Mesenchymal stem cell (in vitro differentiated cells and primary cell): ENCODE data around the gene ZSWIM6.

Experiments used
- DNase-seq: peaks from one replicate; pipeline ENCODE4 v3.0.0-alpha.2; 2013
- H2AFZ ChIP-seq: one replicate; pipeline ENCODE4 v1.6.1; 2013; ENCODE audit warnings: low read depth, mild to moderate bottlenecking, control low read depth, inconsistent platforms, low read length, moderate library complexity
- H2AK5ac ChIP-seq: 2 replicates; pipeline ENCODE4 v1.6.1; 2013; ENCODE audit warnings: low read length, moderate library complexity, mild to moderate bottlenecking, inconsistent platforms; ENCODE audit not compliant: severe bottlenecking
- H2BK120ac ChIP-seq: one replicate; pipeline ENCODE4 v1.6.1; 2013; ENCODE audit warnings: low read depth, mild to moderate bottlenecking, inconsistent platforms, low read length, moderate library complexity
- H2BK12ac ChIP-seq, 2 experiments: one replicate each; pipeline ENCODE4 v1.6.1; 2013; ENCODE audit warnings: inconsistent platforms in 2 of 2, low read length in 2 of 2, mild to moderate bottlenecking in 2 of 2, moderate library complexity in 2 of 2, control low read depth in 1 of 2
- H2BK15ac ChIP-seq: one replicate; pipeline ENCODE4 v1.6.1; 2013; ENCODE audit warnings: mild to moderate bottlenecking, low read depth, inconsistent platforms; ENCODE audit not compliant: poor library complexity, severe bottlenecking
- H2BK5ac ChIP-seq: 2 replicates; pipeline ENCODE4 v1.6.1; 2013; ENCODE audit warnings: low read depth, mild to moderate bottlenecking, low read length, control low read depth, inconsistent platforms; ENCODE audit not compliant: poor library complexity, severe bottlenecking
- H3K14ac ChIP-seq, 2 experiments: one replicate each; pipeline ENCODE4 v1.6.1; 2013; ENCODE audit warnings: inconsistent platforms in 2 of 2, low read length in 2 of 2, control low read depth in 1 of 2, mild to moderate bottlenecking in 1 of 2, moderate library complexity in 1 of 2
- H3K18ac ChIP-seq, 2 experiments: one replicate each; pipeline ENCODE4 v1.6.1; 2013; ENCODE audit warnings: inconsistent platforms in 2 of 2, low read length in 2 of 2, control low read depth in 1 of 2, low read depth in 1 of 2, mild to moderate bottlenecking in 1 of 2
- H3K23ac ChIP-seq, 2 experiments: one replicate each; pipeline ENCODE4 v1.6.1; 2013; ENCODE audit warnings: inconsistent platforms in 2 of 2, low read length in 2 of 2, mild to moderate bottlenecking in 2 of 2, moderate library complexity in 2 of 2, control low read depth in 1 of 2
- H3K27ac ChIP-seq: 2 replicates; pipeline ENCODE4 v1.5.1; 2013; ENCODE audit warnings: mild to moderate bottlenecking, moderate library complexity, low read length, control low read depth, inconsistent platforms; ENCODE audit not compliant: poor library complexity, severe bottlenecking
- H3K27me3 ChIP-seq, 2 experiments: 2 replicates each; pipeline versions ENCODE4 v1.6.1 to v1.7.0; 2013; ENCODE audit warnings: low read length in 2 of 2, mild to moderate bottlenecking in 2 of 2, moderate library complexity in 2 of 2, control low read depth in 1 of 2, inconsistent platforms in 1 of 2; ENCODE audit not compliant: control insufficient read depth in 1 of 2, insufficient read depth in 1 of 2
- H3K36me3 ChIP-seq, 2 experiments: 2 replicates each; pipeline versions ENCODE4 v1.6.1 to v1.7.0; 2013; ENCODE audit warnings: low read length in 2 of 2, control low read depth in 1 of 2, inconsistent platforms in 1 of 2, low read depth in 1 of 2, mild to moderate bottlenecking in 1 of 2; ENCODE audit not compliant: insufficient read depth in 2 of 2, control insufficient read depth in 1 of 2
- H3K4ac ChIP-seq, 2 experiments: one replicate each; pipeline ENCODE4 v1.6.1; 2013; ENCODE audit warnings: inconsistent platforms in 2 of 2, low read length in 2 of 2, mild to moderate bottlenecking in 2 of 2, moderate library complexity in 2 of 2, control low read depth in 1 of 2, low read depth in 1 of 2
- H3K4me1 ChIP-seq: 2 replicates; pipeline ENCODE4 v1.6.1; 2013; ENCODE audit warnings: low read depth, low read length, control low read depth; ENCODE audit not compliant: control insufficient read depth, insufficient read depth
- H3K4me2 ChIP-seq: 2 replicates; pipeline ENCODE4 v1.6.1; 2013; ENCODE audit warnings: low read length, mild to moderate bottlenecking, inconsistent platforms; ENCODE audit not compliant: poor library complexity, severe bottlenecking
- H3K4me3 ChIP-seq, 2 experiments: 2 replicates each; pipeline versions ENCODE4 v1.5.1 to v1.7.0; 2013; ENCODE audit warnings: low read length in 2 of 2, mild to moderate bottlenecking in 2 of 2, control low read depth in 1 of 2, low read depth in 1 of 2; ENCODE audit not compliant: insufficient read depth in 1 of 2
- H3K79me1 ChIP-seq: replicated peaks from 2 replicates; pipeline ENCODE4 v1.6.1; 2013; ENCODE audit warnings: mild to moderate bottlenecking, control low read depth, low read length, inconsistent platforms; ENCODE audit not compliant: poor library complexity, severe bottlenecking
- H3K9ac ChIP-seq: 2 replicates; pipeline ENCODE4 v1.7.0; 2013; ENCODE audit warnings: mild to moderate bottlenecking, low read length, moderate library complexity
- H3K9me3 ChIP-seq: 2 replicates; pipeline ENCODE4 v1.7.0; 2013; ENCODE audit warnings: mild to moderate bottlenecking, low read length; ENCODE audit not compliant: control insufficient read depth
- H4K8ac ChIP-seq: one replicate; pipeline ENCODE4 v1.6.1; 2013; ENCODE audit warnings: inconsistent platforms, mild to moderate bottlenecking, low read length, moderate library complexity
- H4K91ac ChIP-seq: one replicate; pipeline ENCODE4 v1.6.1; 2013; ENCODE audit warnings: mild to moderate bottlenecking, low read length, inconsistent platforms
- WGBS: methylation state at CpG from one replicate; pipeline ENCODE4 v1.1.7; 2013; ENCODE audit warnings: mixed read lengths; 5-methylcytosine and 5-hydroxymethylcytosine counted together

ZSWIM6 gene

GRCh38 chr5:61501971-61502370 is 169.9 kb downstream of the ZSWIM6 start:
- H2BK12ac ChIP-seq = no peak overlapping the region
- H2AK5ac ChIP-seq = no peak overlapping the region
- H4K8ac ChIP-seq = no peak overlapping the region

DNA sequence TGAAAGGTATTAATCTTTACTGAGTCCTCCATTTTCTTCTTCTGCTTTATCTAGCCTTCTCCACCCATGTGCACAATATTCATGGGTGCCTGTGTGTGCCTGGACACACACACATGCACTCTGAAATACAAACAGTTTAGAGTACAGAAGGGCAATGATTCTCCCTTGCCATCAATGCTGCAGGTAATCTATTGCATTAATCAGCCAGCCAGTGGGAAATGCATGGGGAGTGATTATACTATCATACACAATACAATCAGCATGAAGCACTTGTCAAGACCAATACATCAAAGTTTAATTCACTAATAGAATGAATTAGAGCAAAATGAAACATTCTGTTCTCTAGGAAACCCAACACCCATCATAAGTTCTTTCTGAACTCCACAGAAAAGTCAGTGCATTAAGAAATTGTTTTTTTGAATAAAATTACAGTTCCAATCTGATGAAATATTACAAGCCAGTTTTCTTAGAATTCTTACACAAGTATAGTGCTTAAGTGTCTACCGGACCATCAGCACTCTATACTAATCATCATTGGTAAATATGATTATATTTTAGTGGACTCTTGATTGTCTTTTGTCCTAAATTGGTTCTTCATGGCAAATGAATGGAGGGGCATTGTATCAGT is 172.2 kb downstream of the ZSWIM6 start:
- no peak for DNase-seq
- no peak overlapping the region for H4K91ac ChIP-seq
- no peak overlapping the region for H3K27ac ChIP-seq
- no peak overlapping the region for H3K4me3 ChIP-seq
- no peaks in the 10 kb centered on the region for H3K27me3 ChIP-seq
- H3K4ac ChIP-seq = no peak overlapping the region
- no peak overlapping the region for H3K18ac ChIP-seq
- H2BK15ac ChIP-seq = no peak overlapping the region
- peaks cover 29% of the 10 kb centered on the region for H3K79me1 ChIP-seq
- H3K4me2 ChIP-seq = no peak overlapping the region
- H3K36me3 ChIP-seq = peaks cover 3 to 60% of the 10 kb centered on the region in 2 experiments
- WGBS = 100% methylated on average over 1 of the region's 1 CpG
- no peak overlapping the region for H4K8ac ChIP-seq
- no peak overlapping the region for H3K14ac ChIP-seq
- H2BK12ac ChIP-seq = no peak overlapping the region
- H2AFZ ChIP-seq = no peak overlapping the region
- no peak overlapping the region for H2BK120ac ChIP-seq
- no peak overlapping the region for H2AK5ac ChIP-seq
- H3K23ac ChIP-seq = no peak overlapping the region
- H2BK5ac ChIP-seq = no peak overlapping the region
- no peaks in the 10 kb centered on the region for H3K9me3 ChIP-seq
- H3K4me1 ChIP-seq = no peaks in the 10 kb centered on the region
- no peak overlapping the region for H3K9ac ChIP-seq

More at GRCh38 chr5:61501971-61502370, 169.9 kb downstream of the ZSWIM6 start:
- Histone ChIP-seq H3K18ac (no peak overlapping the region), H2BK120ac (no peak overlapping the region), H3K36me3 (peaks cover 3 to 60% of the 10 kb centered on the region in 2 experiments), H3K14ac (no peak overlapping the region), H3K4me3 (no peak overlapping the region), H3K79me1 (peaks cover 32% of the 10 kb centered on the region), H3K9me3 (no peaks in the 10 kb centered on the region), H3K4me2 (no peak overlapping the region), H3K9ac (no peak overlapping the region), H3K4me1 (no peaks in the 10 kb centered on the region), H2BK15ac (no peak overlapping the region), H2BK5ac (no peak overlapping the region), H2AFZ (no peak overlapping the region), H3K4ac (no peak overlapping the region), H3K27me3 (no peaks in the 10 kb centered on the region), H3K23ac (no peak overlapping the region), H3K27ac (no peak overlapping the region), H4K91ac (no peak overlapping the region)
- no peak for DNase-seq
- whole genome bisulfite sequencing = 85% methylated on average over 2 of the region's 3 CpGs

GRCh38 chr5:61505281-61505680 is 173.2 kb downstream of the ZSWIM6 start:
- Histone ChIP-seq H3K79me1 (peaks cover 32% of the 10 kb centered on the region), H2BK120ac (no peak overlapping the region), H3K9ac (no peak overlapping the region), H3K9me3 (no peaks in the 10 kb centered on the region), H2AK5ac (no peak overlapping the region), H3K27ac (no peak overlapping the region), H2BK15ac (no peak overlapping the region), H4K8ac (no peak overlapping the region), H2AFZ (no peak overlapping the region), H2BK12ac (no peak overlapping the region), H3K4ac (no peak overlapping the region), H4K91ac (no peak overlapping the region), H3K18ac (no peak overlapping the region), H2BK5ac (no peak overlapping the region), H3K4me2 (no peak overlapping the region), H3K4me3 (no peak overlapping the region), H3K4me1 (no peaks in the 10 kb centered on the region), H3K23ac (no peak overlapping the region), H3K36me3 (peaks cover 3 to 62% of the 10 kb centered on the region in 2 experiments), H3K14ac (no peak overlapping the region), H3K27me3 (no peaks in the 10 kb centered on the region)
- no peak for DNase-seq

DNA sequence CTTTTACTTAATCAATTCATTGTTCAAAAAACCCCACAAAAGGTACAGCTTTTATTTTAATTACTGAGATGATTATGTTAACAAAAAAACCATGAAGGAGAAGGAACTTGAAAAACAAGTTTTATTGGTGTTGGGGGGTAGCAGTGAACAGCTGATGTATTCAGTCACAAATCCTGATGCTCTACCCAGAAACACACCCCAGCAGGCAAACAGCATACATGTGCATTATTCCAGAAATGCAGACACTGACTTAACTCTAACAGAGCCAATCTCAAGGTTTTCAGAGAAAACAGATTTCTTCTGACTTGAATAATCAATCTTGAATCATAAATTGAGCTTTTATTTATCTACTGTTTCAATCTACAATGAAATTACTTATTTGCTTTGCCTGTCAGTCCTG is 175.2 kb downstream of the ZSWIM6 start:
- H3K4me1 ChIP-seq = no peaks in the 10 kb centered on the region
- H3K23ac ChIP-seq = no peak overlapping the region
- H4K91ac ChIP-seq = no peak overlapping the region
- H3K9ac ChIP-seq = no peak overlapping the region
- no peaks in the 10 kb centered on the region for H3K27me3 ChIP-seq
- H2AFZ ChIP-seq = no peak overlapping the region
- no peak overlapping the region for H4K8ac ChIP-seq
- no peak overlapping the region for H3K27ac ChIP-seq
- H3K4me2 ChIP-seq = no peak overlapping the region
- peaks cover 23% of the 10 kb centered on the region for H3K79me1 ChIP-seq
- no peak overlapping the region for H2BK120ac ChIP-seq
- no peaks in the 10 kb centered on the region for H3K9me3 ChIP-seq
- H2AK5ac ChIP-seq = no peak overlapping the region
- H2BK5ac ChIP-seq = no peak overlapping the region
- H3K14ac ChIP-seq = no peak overlapping the region
- H3K36me3 ChIP-seq = peaks cover 3 to 63% of the 10 kb centered on the region in 2 experiments
- DNase-seq = no peak
- H3K4ac ChIP-seq = no peak overlapping the region
- no peak overlapping the region for H3K4me3 ChIP-seq
- no peak overlapping the region for H2BK15ac ChIP-seq
- no peak overlapping the region for H2BK12ac ChIP-seq
- no peak overlapping the region for H3K18ac ChIP-seq
